GM12878 (cell line): ENCODE data around the gene FBRSL1. TPM values are rescaled to one million over a fixed set of nuclear protein-coding genes. Genes with fewer than 3 reads are reported as not detected.

Source experiments
- CHD1 ChIP-seq: IDR thresholded peaks from 2 replicates; pipeline ENCODE4 v1.6.1; 2012; ENCODE audit warnings: low read depth, low read length, improper control_type of control experiment
- IKZF1 ChIP-seq: fragments of 450-650 bp; conservative IDR thresholded peaks from 2 replicates; pipeline ENCODE4 v1.6.1; 2017; ENCODE audit warnings: antibody characterized with exemption, mild to moderate bottlenecking
- KDM1A ChIP-seq: fragments of 200-600 bp; sonication (generic); IDR thresholded peaks from 2 replicates; pipeline ENCODE4 v1.6.1; 2016; ENCODE audit warnings: borderline replicate concordance
- MAX ChIP-seq: IDR thresholded peaks from 2 replicates; pipeline ENCODE4 v1.6.1; 2012; ENCODE audit warnings: low read depth, low read length, improper control_type of control experiment
- PKNOX1 ChIP-seq: fragments of 450-650 bp; IDR thresholded peaks from 2 replicates; pipeline ENCODE4 v1.6.1; 2016; ENCODE audit warnings: mild to moderate bottlenecking
- REST ChIP-seq: IDR thresholded peaks from 2 replicates; pipeline ENCODE4 v1.6.1; 2012; ENCODE audit warnings: mild to moderate bottlenecking, low read depth, low read length
- SMC3 ChIP-seq: IDR thresholded peaks from 2 replicates; pipeline ENCODE4 v1.6.1; 2011; ENCODE audit warnings: low read length, improper control_type of control experiment, borderline replicate concordance
- TCF7 ChIP-seq: IDR thresholded peaks from 2 replicates; pipeline ENCODE4 v1.6.1; 2014; ENCODE audit warnings: antibody characterized with exemption, borderline replicate concordance
- YY1 ChIP-seq: IDR thresholded peaks from 2 replicates; pipeline ENCODE4 v1.6.1; 2011; ENCODE audit warnings: low read depth, mild to moderate bottlenecking, low read length
- ZNF687 ChIP-seq: fragments of 450-650 bp; IDR thresholded peaks from 2 replicates; pipeline ENCODE4 v1.6.1; 2017; ENCODE audit warnings: mild to moderate bottlenecking, moderate library complexity
- polyA plus RNA-seq, 11 experiments: library from polyadenylated mRNA; depleted of rRNA in 4 of 11; unstranded in 6 of 11; stranded (reverse) in 5 of 11; fragments of >200 nt; fragmentation: Nextera tagmentation in 4 of 11; fragmentation: Illumina TruSeq in 1 of 11; extraction: Ambion mirVana in 4 of 11; extraction: Trizol in 1 of 11; gene quantifications; 1 replicate in 1 of 11; 2 replicates in 10 of 11; pipeline versions ENCODE4 v1.2.1 to v1.2.3, GENCODE V29; 2011 to 2016; ENCODE audit warnings: inconsistent platforms in 2 of 11, missing spikeins in 2 of 11, low read depth in 1 of 11
- total RNA-seq, 4 experiments: library from RNA; depleted of rRNA in 3 of 4; stranded (reverse); fragments of >200 nt in 3 of 4; fragmentation: Illumina TruSeq in 1 of 4; extraction: Trizol in 1 of 4; gene quantifications; 2 replicates each; pipeline versions ENCODE4 v1.2.1 to v1.2.3, GENCODE V29; 2013 to 2021

FBRSL1 gene
- total and polyA plus RNA-seq, 10 of the 15 experiments (the other 5 are each of a cell fraction or from before 2014, with no cell fraction given) = 0.19 to 55.1 (median 4.1) TPM

- TF ChIP-seq REST = no peak
- no peak for TF ChIP-seq KDM1A
- peak; percentile 53; the same call in 1 of the 2 replicates for TF ChIP-seq YY1
- no peak for TF ChIP-seq SMC3
- TF ChIP-seq TCF7 = no peak
- peak; percentile 90 for TF ChIP-seq ZNF687
- no peak for TF ChIP-seq CHD1
- TF ChIP-seq IKZF1 = 0 out of 2 replicates have a peak, but pooled peaks have one; percentile 15
- TF ChIP-seq MAX = peak; percentile 69; the same call in 1 of the 2 replicates
- TF ChIP-seq PKNOX1 = peak; percentile 64
- TF ChIP-seq, all 136 proteins: peak for 16
Observed at GRCh38 chr12:132471011-132471857, 18.7 kb upstream of the FBRSL1 start (continued).
